GM21737 (cell line): Measurements from ENCODE around the gene RSPO1.
"Not testable (repeated sequence)": the region's sequence is repeated elsewhere in the genome, so short reads cannot be mapped to it uniquely, and the experiment has no call there.

Source experiments
- ATAC-seq: cut with Tn5 transposase; IDR thresholded peaks from one replicate; pipeline ENCODE4 v1.9.1; 2021; ENCODE audit warnings: mild to moderate bottlenecking, moderate library complexity; ENCODE audit not compliant: unreplicated experiment

The RSPO1 gene, protein sequence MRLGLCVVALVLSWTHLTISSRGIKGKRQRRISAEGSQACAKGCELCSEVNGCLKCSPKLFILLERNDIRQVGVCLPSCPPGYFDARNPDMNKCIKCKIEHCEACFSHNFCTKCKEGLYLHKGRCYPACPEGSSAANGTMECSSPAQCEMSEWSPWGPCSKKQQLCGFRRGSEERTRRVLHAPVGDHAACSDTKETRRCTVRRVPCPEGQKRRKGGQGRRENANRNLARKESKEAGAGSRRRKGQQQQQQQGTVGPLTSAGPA

DNA sequence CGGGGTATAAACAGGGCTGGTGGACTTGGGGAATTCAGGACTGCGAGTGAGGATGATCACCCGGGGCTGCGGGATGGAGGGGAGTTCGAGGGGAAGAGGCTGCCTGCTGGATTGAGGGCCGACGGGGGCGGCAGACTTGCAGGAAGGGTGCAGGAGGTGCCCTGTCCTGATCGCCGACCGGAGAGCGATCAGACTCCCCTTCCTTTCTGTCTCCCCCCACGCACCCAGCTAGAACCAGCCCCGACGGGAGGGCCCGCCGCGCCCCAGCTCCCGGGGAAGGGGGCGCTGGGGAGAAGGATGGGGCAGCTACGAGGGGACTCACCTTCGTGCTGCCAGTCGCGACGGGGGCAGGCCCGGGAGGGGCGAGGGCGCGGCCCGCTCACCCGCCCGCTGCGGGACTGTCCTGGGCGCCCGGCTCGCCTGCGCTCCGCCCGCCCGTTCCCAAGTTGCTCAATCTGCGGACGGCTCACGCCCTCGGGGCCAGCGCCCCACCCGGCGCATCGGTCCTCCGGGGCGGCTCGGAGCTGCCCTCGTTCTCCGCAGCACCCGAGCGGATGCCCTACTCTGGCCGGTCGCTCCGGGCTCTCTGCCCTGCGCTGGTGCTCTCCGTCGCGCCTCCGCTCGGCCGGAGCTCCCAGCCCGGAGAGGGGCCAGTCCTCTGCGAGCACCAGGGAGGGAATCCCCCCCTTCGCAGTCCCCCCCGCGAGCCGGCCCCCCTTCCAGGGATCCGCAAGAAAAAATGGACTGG, at the start of gene RSPO1:
TSS of gene RSPO1 (minus strand) at position 649 of the 748 bp plus-strand sequence. CDS start 5,231 bp downstream, outside the sequence.
- no peak for ATAC-seq

DNA sequence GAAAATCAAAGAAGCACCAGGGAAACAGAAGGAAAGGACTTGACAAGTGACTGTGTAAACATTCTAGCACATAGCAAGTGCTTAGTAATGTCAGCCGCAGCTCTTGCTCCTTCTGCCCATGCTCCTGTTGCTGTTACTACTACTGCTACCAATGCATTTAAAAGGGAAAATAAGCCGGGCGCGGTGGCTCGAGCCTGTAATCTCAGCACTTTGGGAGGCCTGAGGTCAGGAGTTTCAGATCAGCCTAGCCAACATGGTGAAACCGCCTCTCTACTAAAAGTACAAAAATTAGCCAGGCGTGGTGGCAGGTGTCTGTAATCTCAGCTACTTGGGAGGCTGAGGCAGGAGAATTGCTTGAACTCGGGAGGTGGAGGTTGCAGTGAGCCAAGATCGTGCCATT, 49.5 kb upstream of the RSPO1 start:
- not testable (repeated sequence) for ATAC-seq

GRCh38 chr1:37682334-37682987, 47.8 kb upstream of the RSPO1 start:
- ATAC-seq: no peak

DNA sequence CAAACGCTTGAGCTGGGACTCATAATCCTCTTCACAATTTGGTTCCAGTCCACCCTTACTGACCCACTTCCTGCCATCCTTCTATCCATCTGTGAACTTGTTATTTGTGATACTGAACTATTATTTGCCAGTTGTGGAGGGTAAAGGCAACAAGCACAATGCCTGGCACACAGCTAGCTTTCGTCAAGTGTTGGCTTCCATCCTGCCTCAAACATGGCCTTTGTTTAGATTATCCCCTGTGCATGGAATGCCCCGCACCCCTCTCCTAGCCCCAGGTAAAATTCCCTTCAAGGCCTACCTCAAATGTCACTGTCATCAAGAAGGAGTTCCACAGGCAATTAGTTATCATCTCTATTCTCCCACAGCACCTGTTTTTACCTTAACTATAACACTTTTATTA, 46.2 kb upstream of the RSPO1 start:
- no peak for ATAC-seq

- no peak for ATAC-seq
Observed at GRCh38 chr1:37677808-37678207, 43.1 kb upstream of the RSPO1 start.

GRCh38 chr1:37677143-37677439, 42.4 kb upstream of the RSPO1 start:
- ATAC-seq: no peak

DNA sequence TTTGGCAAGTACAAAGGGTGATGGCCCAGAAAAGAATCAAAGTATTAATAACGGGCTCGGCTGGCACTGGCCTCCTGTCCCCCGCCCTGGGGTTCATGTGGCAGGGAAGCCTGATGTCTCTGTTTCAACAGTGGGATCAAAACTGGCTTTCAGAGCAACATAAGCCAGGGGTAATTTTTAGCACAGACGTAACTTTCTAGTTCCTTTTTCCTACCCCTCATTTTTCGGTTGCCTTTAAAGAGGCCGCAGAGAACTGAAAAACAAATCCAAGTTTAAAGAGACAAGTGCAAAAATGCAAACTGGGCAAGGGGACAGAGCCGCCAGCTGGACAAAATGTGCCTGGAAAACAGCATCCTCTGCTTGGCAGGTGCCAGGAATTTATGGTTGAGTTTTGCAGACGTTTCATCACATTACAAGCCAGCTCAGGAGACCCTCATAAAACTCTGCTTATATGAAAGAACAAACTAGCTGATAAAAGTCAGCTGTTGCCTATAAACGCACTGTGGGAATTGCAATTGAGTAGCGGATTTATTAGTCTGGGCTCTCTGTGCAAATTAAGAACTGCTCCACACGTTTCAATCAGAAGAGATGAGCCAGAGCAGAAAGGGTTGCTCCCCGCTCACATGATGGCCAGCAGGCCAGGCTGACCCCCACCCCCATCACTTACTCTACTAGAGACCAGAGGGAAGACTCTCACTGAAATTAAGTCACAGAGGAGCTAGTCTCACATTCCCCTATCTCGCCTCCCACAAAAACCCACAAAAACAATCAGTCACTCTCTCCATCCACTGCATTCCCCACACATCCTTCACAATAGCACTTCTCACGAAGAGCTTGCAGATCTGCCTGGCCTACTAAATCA, 41.8 kb upstream of the RSPO1 start:
- ATAC-seq: no peak

- ATAC-seq: no peak
Observed at GRCh38 chr1:37673920-37674319, 39.2 kb upstream of the RSPO1 start.

DNA sequence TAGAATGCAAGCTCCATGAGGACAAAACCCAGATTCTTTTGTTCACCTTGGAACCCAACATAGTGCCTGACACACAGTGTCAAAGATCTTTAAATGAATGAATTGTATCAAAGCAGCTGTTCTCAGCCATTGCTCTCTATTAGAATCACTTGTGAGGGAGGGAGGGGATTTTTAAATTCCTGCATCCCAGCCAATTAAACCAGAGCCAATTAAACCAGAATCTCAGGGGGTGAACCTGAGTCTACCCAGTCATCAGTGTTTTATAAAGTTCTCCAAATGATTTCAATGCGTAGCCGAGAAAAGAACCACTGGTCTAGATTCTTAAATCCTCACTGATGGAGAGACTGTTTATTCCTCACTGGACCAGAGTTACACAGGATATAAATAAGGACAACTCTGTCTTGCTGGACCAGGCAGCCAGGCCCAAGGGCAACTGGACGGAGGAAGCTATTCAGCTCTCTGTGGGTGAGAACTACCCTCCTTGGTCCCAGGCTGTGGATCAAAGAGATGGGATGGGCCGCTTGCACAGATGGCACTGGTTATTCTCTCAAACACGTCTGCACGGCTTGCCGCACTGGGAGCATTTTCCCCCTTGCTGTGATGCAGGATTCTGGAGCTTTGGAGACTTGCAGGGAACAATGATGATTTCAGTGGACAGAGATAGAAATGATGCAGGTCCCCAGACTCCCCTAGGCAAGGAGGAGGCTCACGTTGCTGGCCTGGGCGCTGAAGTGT, 37.6 kb upstream of the RSPO1 start:
- no peak for ATAC-seq

- ATAC-seq: no peak
Observed at GRCh38 chr1:37671261-37671660, 36.6 kb upstream of the RSPO1 start.

DNA sequence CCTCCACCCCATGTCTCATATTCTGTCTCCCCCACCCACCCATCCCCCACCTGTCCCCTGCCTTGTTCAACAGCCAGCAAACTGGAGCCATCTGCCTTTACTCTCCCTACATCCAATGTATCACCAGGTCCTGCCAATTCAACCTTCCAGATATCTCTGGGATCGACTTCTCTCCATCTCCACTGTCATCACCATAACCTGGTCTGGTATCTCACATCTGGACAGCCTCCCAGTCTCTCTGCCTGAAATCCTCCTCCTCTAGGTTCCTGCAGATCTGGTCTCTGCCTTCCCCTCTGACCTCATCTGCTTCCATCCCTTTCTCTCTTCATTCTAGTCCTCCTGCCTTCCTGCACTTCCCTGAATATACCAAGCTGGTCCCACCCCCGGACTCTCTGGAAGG, 35.4 kb upstream of the RSPO1 start:
- ATAC-seq: no peak

GRCh38 chr1:37667023-37667671, 32.5 kb upstream of the RSPO1 start:
- no peak for ATAC-seq

DNA sequence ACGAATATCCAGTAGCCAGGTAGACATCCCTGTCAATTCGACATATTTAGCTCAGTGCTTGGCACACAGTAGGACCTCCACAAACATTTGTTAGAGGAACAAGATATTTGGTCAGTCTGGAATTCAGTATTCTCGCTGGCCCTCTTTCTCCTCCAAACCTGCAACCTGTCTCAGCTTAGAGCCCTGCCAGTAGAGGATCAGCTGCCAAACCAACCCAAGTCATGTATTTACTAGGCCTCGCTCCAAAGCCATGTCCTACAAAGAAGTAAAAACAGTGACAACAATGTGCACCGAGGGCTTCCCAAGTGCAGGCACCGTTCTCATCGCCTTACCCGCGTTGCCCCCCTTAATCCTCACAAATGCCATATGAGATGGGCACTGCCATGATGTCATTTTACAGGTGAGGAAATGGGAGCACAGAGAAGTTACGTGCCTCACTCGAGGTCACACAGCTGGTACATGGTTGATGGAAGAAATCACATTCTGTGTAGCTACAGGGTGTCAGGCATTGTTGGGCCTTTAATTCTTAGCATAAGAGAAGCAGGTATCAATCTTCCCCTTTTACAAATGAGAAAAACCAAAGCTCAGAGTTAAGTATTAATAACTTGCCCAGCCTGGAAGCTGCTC, 31.7 kb upstream of the RSPO1 start:
- ATAC-seq: no peak

- ATAC-seq: no peak
Observed at GRCh38 chr1:37663426-37664000, 28.8 kb upstream of the RSPO1 start.

GRCh38 chr1:37662031-37662755, 27.5 kb upstream of the RSPO1 start:
- no peak for ATAC-seq

DNA sequence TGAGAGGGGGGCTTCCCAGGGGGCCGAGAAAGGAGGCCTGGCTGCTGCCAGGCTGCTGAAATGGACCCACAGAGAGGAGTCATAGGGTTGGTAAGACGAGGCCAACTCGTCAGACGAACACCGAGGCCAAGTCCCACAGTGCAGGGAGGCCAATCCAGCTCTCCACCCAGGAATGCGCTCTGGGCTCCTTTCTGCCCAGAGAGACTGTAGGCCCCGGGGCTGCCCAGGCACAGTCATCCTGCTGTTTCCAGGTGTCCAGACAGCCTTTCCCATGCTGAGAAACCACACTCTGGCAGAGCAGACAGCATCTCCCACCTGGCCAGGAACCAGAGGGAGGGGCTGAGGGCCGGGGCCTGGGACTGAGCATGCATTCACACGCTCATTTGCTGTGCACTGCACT, 26.7 kb upstream of the RSPO1 start:
- no peak for ATAC-seq

DNA sequence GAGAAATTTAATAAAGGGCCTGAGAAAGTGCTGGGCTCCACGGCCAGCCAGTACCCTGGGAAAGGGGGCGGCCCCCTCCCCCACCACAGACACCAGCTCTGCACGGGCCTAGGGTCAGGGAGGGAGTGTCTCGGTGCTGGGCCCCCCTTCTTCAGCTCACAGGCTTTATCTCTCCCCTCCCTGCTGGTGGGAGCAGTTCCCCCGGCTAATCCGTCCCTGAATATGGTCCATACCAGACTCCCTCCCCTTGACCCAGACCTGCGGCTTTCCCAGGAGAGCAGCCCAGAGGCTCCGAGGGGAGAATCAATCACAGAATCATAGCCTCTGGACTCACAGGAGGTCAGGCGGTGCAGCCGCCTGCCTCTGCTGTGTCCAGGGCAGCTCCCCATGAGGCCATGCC, 26.0 kb upstream of the RSPO1 start:
- no peak for ATAC-seq

DNA sequence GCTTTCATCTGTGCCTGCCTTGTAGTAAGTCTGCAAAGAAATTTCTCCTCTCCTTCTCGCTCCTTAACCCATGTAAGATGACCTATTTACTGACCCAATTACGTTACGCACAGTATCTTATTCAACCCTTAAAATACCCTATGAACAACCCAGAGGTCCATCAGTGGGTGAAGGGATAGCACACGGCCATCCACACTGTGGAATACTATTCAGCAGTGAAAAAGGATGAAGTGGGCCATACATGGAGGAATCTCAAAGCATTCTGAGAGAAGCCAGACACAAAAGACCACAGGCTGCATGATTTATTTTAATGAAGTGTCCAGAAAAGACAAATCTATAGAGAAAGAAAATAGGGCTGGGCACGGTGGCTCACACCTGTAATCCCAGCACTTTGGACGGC, 23.8 kb upstream of the RSPO1 start:
- no peak for ATAC-seq
